SK-N-SH treated with all-trans-retinoic acid at 6 μM for 48 hours (cell line): Measurements from ENCODE around the gene POLR1E.
"Not testable (repeated sequence)": the region's sequence is repeated elsewhere in the genome, so short reads cannot be mapped to it uniquely, and the experiment has no call there.

Experiments used
- ATAC-seq: fragments of 200-7000 bp; cut with Tn5 transposase; 3 replicates; pipeline ENCODE4 v1.9.1; 2020; ENCODE audit warnings: mild to moderate bottlenecking, moderate library complexity
- BACH2 ChIP-seq: fragments of 250-450 bp; sonication (Bioruptor Pico); IDR thresholded peaks from 2 replicates; pipeline ENCODE4 v1.9.0; 2021; ENCODE audit warnings: mild to moderate bottlenecking, borderline replicate concordance
- CREB5 ChIP-seq: fragments of 250-450 bp; sonication (Bioruptor Pico); IDR thresholded peaks from 2 replicates; pipeline ENCODE4 v1.5.1; 2020; ENCODE audit warnings: low read depth, mild to moderate bottlenecking, moderate library complexity
- CSDC2 ChIP-seq: fragments of 250-450 bp; sonication (Bioruptor Pico); IDR thresholded peaks from 2 replicates; pipeline ENCODE4 v1.5.0; 2020; ENCODE audit warnings: mild to moderate bottlenecking, moderate library complexity
- CSRNP3 ChIP-seq: fragments of 250-450 bp; sonication (Bioruptor Pico); IDR thresholded peaks from 2 replicates; pipeline ENCODE4 v1.5.1; 2021; ENCODE audit warnings: mild to moderate bottlenecking, moderate library complexity
- ESRRG ChIP-seq: fragments of 250-450 bp; sonication (Bioruptor Pico); IDR thresholded peaks from 2 replicates; pipeline ENCODE4 v1.6.1; 2021; ENCODE audit warnings: mild to moderate bottlenecking
- GLIS3 ChIP-seq: fragments of 250-450 bp; sonication (Bioruptor Pico); IDR thresholded peaks from 2 replicates; pipeline ENCODE4 v1.5.0; 2020; ENCODE audit warnings: mild to moderate bottlenecking, moderate library complexity
- ISL1 ChIP-seq: fragments of 250-450 bp; sonication (Bioruptor Pico); IDR thresholded peaks from 2 replicates; pipeline ENCODE4 v2.1.2; 2022; ENCODE audit warnings: mild to moderate bottlenecking, moderate library complexity
- OSR1 ChIP-seq: fragments of 250-450 bp; sonication (Bioruptor Pico); IDR thresholded peaks from 2 replicates; pipeline ENCODE4 v1.8.0; 2022; ENCODE audit warnings: moderate library complexity, mild to moderate bottlenecking, inconsistent platforms
- RARB ChIP-seq: fragments of 250-450 bp; sonication (Bioruptor Pico); IDR thresholded peaks from 2 replicates; pipeline ENCODE4 v1.8.0; 2021; ENCODE audit warnings: mild to moderate bottlenecking, moderate library complexity
- SNAI2 ChIP-seq: fragments of 250-450 bp; sonication (Bioruptor Pico); IDR thresholded peaks from 2 replicates; pipeline ENCODE4 v1.5.0; 2020; ENCODE audit warnings: mild to moderate bottlenecking, moderate library complexity
- TOX ChIP-seq: fragments of 250-450 bp; sonication (Bioruptor Pico); IDR thresholded peaks from 2 replicates; pipeline ENCODE4 v1.8.0; 2021; ENCODE audit warnings: mild to moderate bottlenecking, moderate library complexity, borderline replicate concordance
- TSHZ2 ChIP-seq: fragments of 250-450 bp; sonication (Bioruptor Pico); IDR thresholded peaks from 2 replicates; pipeline ENCODE4 v1.5.0; 2020; ENCODE audit warnings: mild to moderate bottlenecking, moderate library complexity
- ZC3H10 ChIP-seq: fragments of 250-450 bp; sonication (Bioruptor Pico); IDR thresholded peaks from 2 replicates; pipeline ENCODE4 v1.5.1; 2021; ENCODE audit warnings: mild to moderate bottlenecking, moderate library complexity
- ZFP3 ChIP-seq: fragments of 250-450 bp; sonication (Bioruptor Pico); IDR thresholded peaks from 2 replicates; pipeline ENCODE4 v1.5.0; 2020; ENCODE audit warnings: mild to moderate bottlenecking, moderate library complexity
- ZFP30 ChIP-seq: fragments of 450-650 bp; formaldehyde crosslinking; IDR thresholded peaks from 2 replicates; pipeline ENCODE4 v1.5.0; 2022; ENCODE audit warnings: mild to moderate bottlenecking, moderate library complexity
- ZNF565 ChIP-seq: fragments of 450-650 bp; formaldehyde crosslinking; conservative IDR thresholded peaks from 2 replicates; pipeline ENCODE4 v1.5.0; 2020; ENCODE audit warnings: low read depth, mild to moderate bottlenecking, moderate library complexity
- ZNF70 ChIP-seq: fragments of 450-650 bp; formaldehyde crosslinking; IDR thresholded peaks from 2 replicates; pipeline ENCODE4 v1.5.0; 2020; ENCODE audit warnings: mild to moderate bottlenecking, moderate library complexity
- ZNF8 ChIP-seq: fragments of 450-650 bp; formaldehyde crosslinking; IDR thresholded peaks from 2 replicates; pipeline ENCODE4 v1.5.0; 2020; ENCODE audit warnings: mild to moderate bottlenecking, moderate library complexity
- TF ChIP-seq, protein P1 (sequence below): fragments of 250-450 bp; sonication (Bioruptor Pico); IDR thresholded peaks from 2 replicates; pipeline ENCODE4 v1.8.0; 2021; ENCODE audit warnings: low read depth, mild to moderate bottlenecking, moderate library complexity, borderline replicate concordance

POLR1E gene

DNA sequence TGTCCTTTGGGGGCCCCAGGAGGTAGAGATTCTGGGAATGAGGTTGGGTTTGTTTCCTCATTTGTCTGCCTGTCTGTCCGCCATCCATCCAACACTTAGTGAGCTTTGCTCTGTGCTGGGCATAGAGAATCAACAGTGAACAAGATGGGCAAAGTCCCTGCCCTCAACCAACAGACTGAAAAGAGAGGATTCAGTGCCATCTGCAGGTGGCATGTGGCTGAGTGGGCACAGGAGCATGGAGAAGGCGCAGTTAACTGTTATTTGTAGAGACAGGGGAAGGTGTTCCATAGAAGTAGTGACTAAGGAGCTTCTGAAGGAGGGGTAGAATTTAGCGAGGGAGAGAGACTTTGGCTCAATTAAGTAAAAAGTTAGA lies 23.1 kb downstream of the POLR1E start:
- TF ChIP-seq ZFP3 (CRISPR knock-in tag) (no peak), RARB (CRISPR knock-in tag) (no peak), ZC3H10 (CRISPR knock-in tag) (no peak)
- TF ChIP-seq, protein P1, sequence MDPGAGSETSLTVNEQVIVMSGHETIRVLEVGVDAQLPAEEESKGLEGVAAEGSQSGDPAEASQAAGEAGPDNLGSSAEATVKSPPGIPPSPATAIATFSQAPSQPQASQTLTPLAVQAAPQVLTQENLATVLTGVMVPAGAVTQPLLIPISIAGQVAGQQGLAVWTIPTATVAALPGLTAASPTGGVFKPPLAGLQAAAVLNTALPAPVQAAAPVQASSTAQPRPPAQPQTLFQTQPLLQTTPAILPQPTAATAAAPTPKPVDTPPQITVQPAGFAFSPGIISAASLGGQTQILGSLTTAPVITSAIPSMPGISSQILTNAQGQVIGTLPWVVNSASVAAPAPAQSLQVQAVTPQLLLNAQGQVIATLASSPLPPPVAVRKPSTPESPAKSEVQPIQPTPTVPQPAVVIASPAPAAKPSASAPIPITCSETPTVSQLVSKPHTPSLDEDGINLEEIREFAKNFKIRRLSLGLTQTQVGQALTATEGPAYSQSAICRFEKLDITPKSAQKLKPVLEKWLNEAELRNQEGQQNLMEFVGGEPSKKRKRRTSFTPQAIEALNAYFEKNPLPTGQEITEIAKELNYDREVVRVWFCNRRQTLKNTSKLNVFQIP (CRISPR knock-in tag) = no peak
- TF ChIP-seq, all 23 proteins: peak for 0
- 0 out of 3 replicates have a peak, but pooled peaks have one; percentile 12 for ATAC-seq

GRCh38 chr9:37509536-37509935 lies 23.8 kb downstream of the POLR1E start:
- no peak for ATAC-seq
- TF ChIP-seq ZFP30 (no peak), ZFP3 (CRISPR knock-in tag) (no peak), ZNF70 (CRISPR knock-in tag) (no peak), CREB5 (CRISPR knock-in tag) (no peak), CSRNP3 (CRISPR knock-in tag) (no peak), SNAI2 (CRISPR knock-in tag) (no peak), ESRRG (CRISPR knock-in tag) (no peak), CSDC2 (CRISPR knock-in tag) (no peak), OSR1 (CRISPR knock-in tag) (no peak), ZNF8 (CRISPR knock-in tag) (no peak), ZC3H10 (CRISPR knock-in tag) (no peak), ISL1 (CRISPR knock-in tag) (no peak), TOX (no peak), ZNF565 (CRISPR knock-in tag) (no peak), GLIS3 (CRISPR knock-in tag) (no peak), TSHZ2 (CRISPR knock-in tag) (no peak)
- TF ChIP-seq, protein P1 (CRISPR knock-in tag) = no peak
- TF ChIP-seq, all 23 proteins: peak for 0

DNA sequence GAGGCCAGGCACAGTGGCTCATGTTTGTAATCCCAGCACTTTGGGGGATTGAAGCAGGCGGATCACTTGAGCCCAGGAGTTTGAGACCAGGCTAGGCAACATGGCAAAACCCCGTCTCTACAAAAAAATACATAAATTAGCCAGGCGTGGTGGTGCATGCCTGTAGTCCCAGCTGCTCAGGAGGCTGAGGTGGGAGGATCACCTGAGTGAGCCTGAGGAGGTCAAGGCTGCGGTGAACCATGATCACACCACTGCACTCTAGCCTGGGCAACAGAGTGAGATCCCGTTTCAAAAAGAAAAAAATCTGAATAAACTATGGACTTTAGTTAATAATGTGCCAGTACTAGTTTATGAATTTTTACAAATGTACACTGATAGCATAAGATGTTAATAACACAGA lies 24.3 kb downstream of the POLR1E start:
- ATAC-seq = not testable (repeated sequence)

DNA sequence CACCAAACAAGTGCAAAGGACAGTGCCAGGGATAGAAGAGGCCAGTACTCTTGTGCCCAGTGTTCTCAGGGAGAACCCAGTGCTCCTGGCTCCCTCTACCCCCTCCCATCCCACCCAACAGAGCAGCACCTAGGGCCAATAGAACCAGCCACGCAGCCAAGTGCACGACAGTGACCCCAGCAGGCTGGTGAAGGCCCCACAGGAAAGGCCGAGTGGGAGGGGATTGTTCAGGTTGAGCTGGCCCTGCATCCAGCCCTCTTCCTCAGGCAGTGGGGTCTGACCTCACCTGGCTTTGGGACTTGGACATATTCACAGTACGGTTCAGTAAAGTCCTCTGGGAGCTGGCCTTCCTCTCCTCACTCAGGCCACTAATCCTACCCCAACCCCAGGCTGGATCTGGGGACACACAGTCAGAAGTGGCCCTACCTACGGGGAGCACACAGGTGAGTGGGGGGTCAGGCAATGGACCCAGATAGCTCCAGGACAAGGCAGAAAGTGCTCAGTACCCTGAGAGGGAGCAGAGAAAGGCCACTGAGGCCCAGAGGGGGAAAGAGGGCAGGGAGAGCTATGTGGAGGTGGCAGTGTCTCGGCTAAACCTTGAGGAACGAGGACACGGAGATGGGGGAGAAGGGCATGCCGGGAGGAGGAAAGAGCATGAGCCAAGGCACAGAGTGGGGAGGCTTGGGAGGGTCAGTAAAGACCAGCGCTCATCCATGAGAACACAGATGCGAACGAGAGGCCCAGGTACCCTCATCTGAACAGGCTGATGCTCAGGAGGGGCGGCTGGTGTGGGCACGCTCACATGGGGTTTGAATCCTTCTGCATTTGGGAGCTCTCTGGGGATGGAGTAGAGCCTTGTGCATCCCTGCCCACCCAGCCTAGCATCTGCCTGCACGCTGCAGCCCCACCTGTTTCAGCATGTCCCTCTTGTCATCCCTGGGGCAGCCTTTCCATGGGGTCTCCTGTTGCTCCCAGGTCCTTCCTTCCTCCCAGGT lies 25.6 kb downstream of the POLR1E start:
- peak; percentile 63 for ATAC-seq
- TF ChIP-seq TSHZ2 (CRISPR knock-in tag) = no peak
- no peak for TF ChIP-seq CSDC2 (CRISPR knock-in tag)
- TF ChIP-seq CREB5 (CRISPR knock-in tag) = no peak
- no peak for TF ChIP-seq ZNF565 (CRISPR knock-in tag)
- no peak for TF ChIP-seq ZFP30
- no peak for TF ChIP-seq BACH2 (CRISPR knock-in tag)
